ENCODE measurements around the gene SH2D3C. TPM values are rescaled to one million over a fixed set of nuclear protein-coding genes. Genes with fewer than 3 reads are reported as not detected.

Gene SH2D3C
- total and polyA plus RNA-seq, 2 of the 8 experiments (the other 6 are each of a cell fraction or from before 2014, with no cell fraction given), result 6.4 to 8.1 TPM

DNA sequence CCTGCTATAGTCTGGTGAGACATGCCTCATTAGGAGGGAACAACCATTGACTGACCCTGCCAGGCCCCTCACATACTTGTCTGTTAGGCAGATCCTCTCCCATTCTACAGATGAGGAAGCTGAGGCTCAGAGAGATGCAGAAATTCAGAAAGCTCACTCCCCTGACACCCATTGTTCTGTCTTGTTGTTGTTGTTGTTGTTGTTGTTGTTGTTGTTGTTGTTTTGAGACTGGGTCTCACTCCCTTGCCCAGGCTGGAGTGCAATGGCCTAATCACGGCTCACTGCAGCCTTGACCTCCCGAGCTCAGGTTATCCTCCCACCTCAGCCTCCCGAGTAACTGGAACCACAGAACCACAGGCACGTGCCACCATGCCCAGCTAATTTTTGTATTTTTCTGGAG lies 84.8 kb downstream of the SH2D3C start:
- Histone ChIP-seq H2BK12ac (ENCODE audit: low read depth, low read length) (no peak overlapping the region), H3K4me3 (ENCODE audit: extremely low read depth in 1 of 4, insufficient read depth in 2 of 4, low read depth in 3 of 4, low read length in 4 of 4) (no peak overlapping the region), H3K9me3 (ENCODE audit: insufficient read depth in 2 of 2, low read depth in 1 of 2, low read length in 1 of 2) (no peaks in the 10 kb centered on the region), H3K56ac (replicated peaks; ENCODE audit: insufficient read length, low read depth, low read length) (no peak overlapping the region), H3K9ac (replicated peaks in 1 of 4; ENCODE audit: extremely low read depth in 1 of 4, low read depth in 3 of 4, low read length in 3 of 4) (no peak overlapping the region; a peak in 1 of 7 replicates), H2BK120ac (replicated peaks; ENCODE audit: low read depth, low read length) (no peak overlapping the region), H3K23ac (ENCODE audit: insufficient read length) (no peak overlapping the region), H3K14ac (ENCODE audit: insufficient read length) (no peak overlapping the region), H4K91ac (replicated peaks; ENCODE audit: insufficient read length, low read length) (no peak overlapping the region), H2BK20ac (ENCODE audit: low read length) (no peak overlapping the region), H3K18ac (ENCODE audit: extremely low read depth, low read length) (no peak overlapping the region), H3K4me2 (ENCODE audit: insufficient read depth in 1 of 2, low read depth in 2 of 2, low read length in 2 of 2) (no peak overlapping the region), H3K23me2 (ENCODE audit: low read depth, low read length) (no peaks in the 10 kb centered on the region), H2AK5ac (ENCODE audit: low read depth, low read length) (no peak overlapping the region), H4K5ac (ENCODE audit: insufficient read length, low read depth, low read length) (no peak overlapping the region), H4K8ac (ENCODE audit: extremely low read depth, insufficient read depth, low read length) (no peak overlapping the region), H3K36me3 (ENCODE audit: control insufficient read depth in 2 of 4, insufficient read depth in 4 of 4, low read length in 3 of 4) (peaks cover 0 to 3% (median 2%) of the 10 kb centered on the region in 4 experiments; a peak in 2 of 8 replicates), H2BK5ac (ENCODE audit: low read depth, low read length) (no peak overlapping the region), H3K4ac (replicated peaks; ENCODE audit: insufficient read length, low read depth, low read length) (no peak overlapping the region), H3K79me2 (ENCODE audit: control insufficient read depth in 1 of 2, insufficient read depth in 2 of 2, low read length in 2 of 2) (no peaks in the 10 kb centered on the region), H3K27ac (ENCODE audit: low read depth, low read length) (no peak overlapping the region), H3K4me1 (replicated peaks in 1 of 4; ENCODE audit: control insufficient read depth in 3 of 4, insufficient read depth in 4 of 4, low read length in 3 of 4) (no peaks in the 10 kb centered on the region), H4K20me1 (replicated peaks in 1 of 2; ENCODE audit: control insufficient read depth in 1 of 2, insufficient read depth in 2 of 2, low read length in 2 of 2) (no peaks in the 10 kb centered on the region), H3K79me1 (ENCODE audit: low read depth, low read length) (no peaks in the 10 kb centered on the region), H2BK15ac (ENCODE audit: low read length) (no peak overlapping the region), H3K27me3 (replicated peaks in 1 of 4; ENCODE audit: control insufficient read depth in 3 of 4, extremely low read depth in 1 of 4, insufficient read depth in 3 of 4, low read length in 3 of 4) (no peaks in the 10 kb centered on the region), H2AFZ (ENCODE audit: low read length) (no peak overlapping the region)
- DNase-seq (ENCODE audit: low read depth in 1 of 2, low spot score in 2 of 2) (no peak), FAIRE-seq (no peak)
- CTCF ChIA-PET (ENCODE audit: partially characterized antibody), result interaction anchor here (0.9 to 1.7 kb wide), 4 partner anchors 10 to 96 kb away, joined by 3 read pairs; partner anchors contain the start of gene TOR2A
- POLR2A ChIA-PET (ENCODE audit: partially characterized antibody), result no interaction called here
- 87% methylated on average over 4 of the region's 4 CpGs; no CpG with 5 or more reads in 1 of the 2 experiments for WGBS, 2 experiments (ENCODE audit: extremely low coverage in 1 of 2, insufficient coverage in 1 of 2, insufficient read length in 1 of 2, insufficient replicate concordance in 2 of 2, low coverage in 1 of 2, low lambda C conversion rate in 2 of 2, missing lambda C conversion rate in 1 of 2)
- TF ChIP-seq, protein P1, sequence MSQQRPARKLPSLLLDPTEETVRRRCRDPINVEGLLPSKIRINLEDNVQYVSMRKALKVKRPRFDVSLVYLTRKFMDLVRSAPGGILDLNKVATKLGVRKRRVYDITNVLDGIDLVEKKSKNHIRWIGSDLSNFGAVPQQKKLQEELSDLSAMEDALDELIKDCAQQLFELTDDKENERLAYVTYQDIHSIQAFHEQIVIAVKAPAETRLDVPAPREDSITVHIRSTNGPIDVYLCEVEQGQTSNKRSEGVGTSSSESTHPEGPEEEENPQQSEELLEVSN (IDR thresholded peaks at IDR 0.05), result no peak
- TF ChIP-seq HDAC6 (IDR thresholded peaks at IDR 0.05; ENCODE audit: low read depth, low read length), result no peak
- no peak for TF ChIP-seq KDM5A (IDR thresholded peaks at IDR 0.05; ENCODE audit: low read length)
- TF ChIP-seq JUN (IDR thresholded peaks at IDR 0.05; ENCODE audit: low read depth, low read length), result no peak
- TF ChIP-seq MAFK (IDR thresholded peaks at IDR 0.05; ENCODE audit: low read depth, low read length), result no peak
- TF ChIP-seq CBX5 (IDR thresholded peaks at IDR 0.05; ENCODE audit: low read depth, low read length), result no peak
- TF ChIP-seq POU5F1 (IDR thresholded peaks at IDR 0.05; ENCODE audit: low read depth, low read length), result no peak
- no peak for TF ChIP-seq EP300 (IDR thresholded peaks at IDR 0.05; ENCODE audit: borderline replicate concordance in 1 of 2, low read depth in 2 of 2, low read length in 2 of 2)
- TF ChIP-seq GABPA (IDR thresholded peaks at IDR 0.05; ENCODE audit: borderline replicate concordance, insufficient read depth, low read length), result no peak
- TF ChIP-seq SRF (IDR thresholded peaks at IDR 0.05; ENCODE audit: low read depth, low read length), result no peak
- no peak for TF ChIP-seq GTF2F1 (IDR thresholded peaks at IDR 0.05; ENCODE audit: borderline replicate concordance, low read depth, low read length)
